H1 (cell line): ENCODE results near the gene CHST12. TPM values are rescaled to one million over a fixed set of nuclear protein-coding genes. Genes with fewer than 3 reads are reported as not detected.

Source experiments
- CTCF ChIA-PET: fragments of 300-600 bp; sonication (Branson Sonifier 250); formaldehyde crosslinking; loops from one replicate; lab custom pipeline; 2021; ENCODE audit not compliant: partially characterized antibody; lab: Charles Lee
- POLR2A ChIA-PET: fragments of 300-600 bp; sonication (Branson Sonifier 250); formaldehyde crosslinking; loops from one replicate; lab custom pipeline; 2021; ENCODE audit warnings: inconsistent platforms; ENCODE audit not compliant: partially characterized antibody; lab: Charles Lee
- DNase-seq, 2 experiments: peaks; one replicate each; pipeline versions ENCODE4 v3.0.0 to v3.0.0-alpha.2; 2010 to 2022; ENCODE audit warnings: low spot score in 2 of 2, low read depth in 1 of 2, mixed read lengths in 1 of 2
- FAIRE-seq: peaks from 2 replicates; lab custom pipeline; 2011; peaks lifted over from hg19 to GRCh38; lab: Jason Lieb, UNC
- H2AFZ ChIP-seq: 2 replicates; pipeline ENCODE4 v1.8.1; 2012; ENCODE audit warnings: low read length, inconsistent platforms
- H2AK5ac ChIP-seq: 2 replicates; pipeline ENCODE4 v1.6.1; 2013; ENCODE audit warnings: low read depth, low read length
- H2BK120ac ChIP-seq: replicated peaks from 2 replicates; pipeline ENCODE3; 2013; ENCODE audit warnings: low read depth, low read length, inconsistent platforms
- H2BK12ac ChIP-seq: 2 replicates; pipeline ENCODE4 v1.6.1; 2013; ENCODE audit warnings: low read depth, low read length
- H2BK15ac ChIP-seq: 2 replicates; pipeline ENCODE4 v1.6.1; 2013; ENCODE audit warnings: low read length
- H2BK20ac ChIP-seq: 2 replicates; pipeline ENCODE4 v1.6.1; 2013; ENCODE audit warnings: low read length
- H2BK5ac ChIP-seq: 2 replicates; pipeline ENCODE4 v1.6.1; 2013; ENCODE audit warnings: low read depth, low read length
- H3K14ac ChIP-seq: 2 replicates; pipeline ENCODE4 v1.6.1; 2013; ENCODE audit warnings: inconsistent platforms; ENCODE audit not compliant: insufficient read length
- H3K18ac ChIP-seq: 2 replicates; pipeline ENCODE4 v1.6.1; 2013; ENCODE audit warnings: low read length; ENCODE audit errors: extremely low read depth
- H3K23ac ChIP-seq: 2 replicates; pipeline ENCODE4 v1.6.1; 2013; ENCODE audit warnings: inconsistent platforms; ENCODE audit not compliant: insufficient read length
- H3K23me2 ChIP-seq: 2 replicates; pipeline ENCODE4 v1.6.1; 2013; ENCODE audit warnings: low read depth, low read length
- H3K27ac ChIP-seq: 2 replicates; pipeline ENCODE4 v1.6.1; 2011; ENCODE audit warnings: low read depth, low read length, inconsistent platforms
- H3K27me3 ChIP-seq, 4 experiments: replicated peaks in 1 of 4; 1 replicate in 1 of 4; 2 replicates in 3 of 4; pipeline versions ENCODE4 v1.6.1 to v1.8.1; 2011 to 2013; ENCODE audit warnings: low read length in 3 of 4, mild to moderate bottlenecking in 3 of 4, inconsistent platforms in 2 of 4, mixed read lengths in 2 of 4, moderate library complexity in 1 of 4; ENCODE audit not compliant: control insufficient read depth in 3 of 4, insufficient read depth in 3 of 4; ENCODE audit errors: extremely low read depth in 1 of 4
- H3K36me3 ChIP-seq, 4 experiments: 2 replicates each; pipeline versions ENCODE4 v1.6.1 to v1.8.1; 2011 to 2013; ENCODE audit warnings: mild to moderate bottlenecking in 4 of 4, low read length in 3 of 4, moderate library complexity in 2 of 4, control low read depth in 1 of 4, inconsistent platforms in 1 of 4; ENCODE audit not compliant: insufficient read depth in 4 of 4, control insufficient read depth in 2 of 4
- H3K4ac ChIP-seq: replicated peaks from 2 replicates; pipeline ENCODE3; 2013; ENCODE audit warnings: low read length, low read depth, mixed read lengths, inconsistent platforms; ENCODE audit not compliant: insufficient read length
- H3K4me1 ChIP-seq, 4 experiments: replicated peaks in 1 of 4; 1 replicate in 1 of 4; 2 replicates in 3 of 4; pipeline versions ENCODE4 v1.6.1 to v1.8.1; 2011 to 2013; ENCODE audit warnings: low read length in 3 of 4, inconsistent platforms in 2 of 4, mixed read lengths in 1 of 4; ENCODE audit not compliant: insufficient read depth in 4 of 4, control insufficient read depth in 3 of 4
- H3K4me2 ChIP-seq, 2 experiments: 2 replicates each; pipeline versions ENCODE4 v1.6.1 to v1.8.1; 2011 to 2013; ENCODE audit warnings: low read depth in 2 of 2, low read length in 2 of 2, control low read depth in 1 of 2, inconsistent platforms in 1 of 2, mild to moderate bottlenecking in 1 of 2; ENCODE audit not compliant: insufficient read depth in 1 of 2
- H3K4me3 ChIP-seq, 4 experiments: fragments of 200-600, 300-600 bp in 1 of 4; sonication (generic), shearing (Covaris generic), sonication (Bioruptor Twin) in 1 of 4; 2 replicates each; pipeline versions ENCODE4 v1.5.1 to v1.8.1; 2011 to 2016; ENCODE audit warnings: low read length in 4 of 4, low read depth in 3 of 4, control low read depth in 2 of 4, inconsistent platforms in 2 of 4, mild to moderate bottlenecking in 2 of 4, mixed read lengths in 1 of 4, moderate library complexity in 1 of 4; ENCODE audit not compliant: insufficient read depth in 2 of 4; ENCODE audit errors: extremely low read depth in 1 of 4
- H3K56ac ChIP-seq: replicated peaks from 2 replicates; pipeline ENCODE3; 2013; ENCODE audit warnings: low read depth, mild to moderate bottlenecking, mixed read lengths, low read length, inconsistent platforms; ENCODE audit not compliant: insufficient read length
- H3K79me1 ChIP-seq: 2 replicates; pipeline ENCODE4 v1.6.1; 2013; ENCODE audit warnings: low read depth, low read length, control low read depth
- H3K79me2 ChIP-seq, 2 experiments: 2 replicates each; pipeline versions ENCODE4 v1.6.1 to v1.8.1; 2012 to 2013; ENCODE audit warnings: low read length in 2 of 2, mild to moderate bottlenecking in 2 of 2, inconsistent platforms in 1 of 2; ENCODE audit not compliant: insufficient read depth in 2 of 2, control insufficient read depth in 1 of 2
- H3K9ac ChIP-seq, 4 experiments: replicated peaks in 1 of 4; 1 replicate in 1 of 4; 2 replicates in 3 of 4; pipeline versions ENCODE4 v1.6.1 to v1.8.1; 2011 to 2013; ENCODE audit warnings: low read depth in 3 of 4, low read length in 3 of 4, control low read depth in 2 of 4, mild to moderate bottlenecking in 2 of 4, moderate library complexity in 2 of 4, inconsistent platforms in 1 of 4; ENCODE audit errors: extremely low read depth in 1 of 4
- H3K9me3 ChIP-seq, 2 experiments: 2 replicates each; pipeline versions ENCODE4 v1.6.1 to v1.8.1; 2012 to 2013; ENCODE audit warnings: mild to moderate bottlenecking in 2 of 2, moderate library complexity in 2 of 2, control low read depth in 1 of 2, inconsistent platforms in 1 of 2, low read depth in 1 of 2, low read length in 1 of 2, mixed read lengths in 1 of 2; ENCODE audit not compliant: insufficient read depth in 2 of 2
- H4K20me1 ChIP-seq, 2 experiments: replicated peaks in 1 of 2; 2 replicates each; pipeline versions ENCODE3 to v1.8.1; 2011 to 2013; ENCODE audit warnings: inconsistent platforms in 2 of 2, low read length in 2 of 2, mild to moderate bottlenecking in 1 of 2; ENCODE audit not compliant: insufficient read depth in 2 of 2, control insufficient read depth in 1 of 2
- H4K5ac ChIP-seq: 2 replicates; pipeline ENCODE4 v1.6.1; 2013; ENCODE audit warnings: low read length, low read depth, mixed read lengths, inconsistent platforms; ENCODE audit not compliant: insufficient read length
- H4K8ac ChIP-seq: 2 replicates; pipeline ENCODE4 v1.8.0; 2013; ENCODE audit warnings: mild to moderate bottlenecking, moderate library complexity, low read length, inconsistent platforms; ENCODE audit not compliant: insufficient read depth; ENCODE audit errors: extremely low read depth
- H4K91ac ChIP-seq: replicated peaks from 2 replicates; pipeline ENCODE3; 2013; ENCODE audit warnings: low read length, mixed read lengths, inconsistent platforms; ENCODE audit not compliant: insufficient read length
- BCL11A ChIP-seq, 2 experiments: IDR thresholded peaks; one replicate each; pipeline ENCODE4 v1.6.1; 2011; ENCODE audit warnings: low read depth in 2 of 2, low read length in 2 of 2, mild to moderate bottlenecking in 2 of 2
- TEAD4 ChIP-seq: IDR thresholded peaks from 2 replicates; pipeline ENCODE4 v1.6.1; 2012; ENCODE audit warnings: low read depth, low read length, inconsistent platforms, mixed read lengths
- whole genome bisulfite sequencing, 2 experiments: shearing (Covaris generic) in 1 of 2; methylation state at CpG; one replicate each; pipeline versions ENCODE4 v1.1.6 to v1.1.7; 2013 to 2015; ENCODE audit warnings: low lambda C conversion rate in 2 of 2, mixed read lengths in 2 of 2, inconsistent platforms in 1 of 2, low coverage in 1 of 2, missing lambda C conversion rate in 1 of 2; ENCODE audit not compliant: insufficient replicate concordance in 2 of 2, insufficient coverage in 1 of 2, insufficient read length in 1 of 2; ENCODE audit errors: extremely low coverage in 1 of 2, missing lambda C conversion rate in 1 of 2; 5-methylcytosine and 5-hydroxymethylcytosine counted together
- polyA plus RNA-seq, 7 experiments: library from polyadenylated mRNA; depleted of rRNA in 3 of 7; stranded (reverse) in 5 of 7; unstranded in 2 of 7; fragments of >200 nt in 5 of 7; fragments of 200-250 nt in 2 of 7; gene quantifications; 1 replicate in 5 of 7; 2 replicates in 1 of 7; 4 replicates in 1 of 7; pipeline versions ENCODE4 v1.2.1 to v1.2.3, GENCODE V29; 2011 to 2013; ENCODE audit warnings: missing spikeins in 2 of 7, mixed read lengths in 2 of 7
- total RNA-seq: library from RNA; stranded (reverse); fragmentation: NEBNext Ultra II Directional; extraction: Animal tissue kit (Norgen Biotek cat#: 25700); gene quantifications from 2 replicates; pipeline ENCODE4 v1.2.1, GENCODE V29; 2021

The CHST12 gene
- total and polyA plus RNA-seq, 2 of the 8 experiments (the other 6 are each of a cell fraction or from before 2014, with no cell fraction given), result 13.4 to 24.1 TPM

DNA sequence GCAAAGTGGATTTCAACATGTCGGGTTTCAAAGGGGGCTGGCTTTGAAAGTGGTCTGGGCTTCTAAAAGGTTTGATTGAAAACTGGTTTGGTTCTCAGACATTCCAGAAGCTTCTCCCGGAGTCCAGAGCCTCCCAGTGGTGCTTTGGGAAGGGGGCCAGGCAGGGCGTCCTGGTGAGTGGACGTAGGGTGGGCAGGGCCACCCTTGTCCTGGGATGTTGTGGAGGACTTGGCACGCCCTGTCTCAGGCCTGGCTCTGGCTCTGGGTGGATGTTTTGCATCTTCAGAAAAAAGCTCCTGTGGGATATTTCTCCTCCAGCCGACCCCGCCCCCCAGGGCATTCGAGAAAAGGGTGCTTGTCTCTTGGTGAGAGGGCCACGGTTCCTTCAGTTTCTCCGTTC lies 41.6 kb downstream of the CHST12 start:
- Histone ChIP-seq H2AFZ (no peak overlapping the region), H2BK5ac (no peak overlapping the region), H3K9me3 (peaks cover 0 to 4% of the 10 kb centered on the region in 2 experiments; a peak in 1 of 4 replicates), H2AK5ac (no peak overlapping the region), H2BK12ac (no peak overlapping the region), H3K23ac (no peak overlapping the region), H2BK20ac (no peak overlapping the region), H3K14ac (no peak overlapping the region), H3K23me2 (no peaks in the 10 kb centered on the region; the same call in 1 of the 2 replicates), H3K18ac (no peak overlapping the region), H4K91ac (no peak overlapping the region), H3K79me2 (no peaks in the 10 kb centered on the region), H3K4me1 (no peaks in the 10 kb centered on the region), H3K27ac (no peak overlapping the region), H3K56ac (no peak overlapping the region), H3K79me1 (no peaks in the 10 kb centered on the region), H3K4ac (no peak overlapping the region), H2BK15ac (no peak overlapping the region), H4K5ac (no peak overlapping the region), H2BK120ac (no peak overlapping the region), H3K9ac (no peak overlapping the region), H3K4me3 (no peak overlapping the region), H4K20me1 (peaks cover 0 to 1% of the 10 kb centered on the region in 2 experiments), H4K8ac (no peak overlapping the region), H3K36me3 (no peaks in the 10 kb centered on the region; a peak in 1 of 8 replicates), H3K27me3 (no peaks in the 10 kb centered on the region), H3K4me2 (no peak overlapping the region)
- FAIRE-seq (no peak), DNase-seq (no peak)
- CTCF ChIA-PET, result interaction anchor here (0.8 to 1.8 kb wide), 4 partner anchors 10 to 61 kb away, joined by 3 to 7 read pairs (median 4); no protein-coding TSS in a partner anchor
- 89% methylated on average over 10 of the region's 10 CpGs; no CpG with 5 or more reads in 1 of the 2 experiments for WGBS, 2 experiments
- TF ChIP-seq BCL11A (IDR thresholded peaks at IDR 0.05; ENCODE audit: low read depth in 2 of 2, low read length in 2 of 2), result no peak
- TF ChIP-seq TEAD4, result no peak
- POLR2A ChIA-PET, result interaction anchor here (0.8 kb wide), 1 partner anchor 90 kb away, joined by 4 read pairs; no protein-coding TSS in a partner anchor
